ENCODE results near the gene ZNF57.
"Not testable (repeated sequence)": the region's sequence is repeated elsewhere in the genome, so short reads cannot be mapped to it uniquely, and the experiment has no call there.

ZNF57 gene

GRCh38 chr19:2900296-2901252 lies at the start of gene ZNF57:
Gene ZNF57 (plus strand): TSS chr19:2900928. CDS start chr19:2901046, 118 bp downstream.
- DNase-seq (ENCODE audit: extremely low spot score, insufficient read length, low read depth) (peak; percentile 98), FAIRE-seq (peak; percentile 98)

GRCh38 chr19:2852598-2852997 lies 48.1 kb upstream of the ZNF57 start:
- no peak for FAIRE-seq

GRCh38 chr19:2853015-2853606 lies 47.6 kb upstream of the ZNF57 start:
- FAIRE-seq: no peak
- DNase-seq (ENCODE audit: extremely low spot score, insufficient read length, low read depth): no peak

More at GRCh38 chr19:2852598-2852997, 48.1 kb upstream of the ZNF57 start:
- no peak for DNase-seq (ENCODE audit: extremely low spot score, insufficient read length, low read depth)

- FAIRE-seq (no peak), DNase-seq (ENCODE audit: extremely low spot score, insufficient read length, low read depth) (no peak)
These were observed 45.9 kb upstream of the ZNF57 start for GRCh38 chr19:2854849-2855248.

- DNase-seq (ENCODE audit: extremely low spot score, insufficient read length, low read depth) (no peak), FAIRE-seq (peak; percentile 49)
These were observed 44.2 kb upstream of the ZNF57 start for GRCh38 chr19:2856457-2857050.

GRCh38 chr19:2858864-2859263 lies 41.9 kb upstream of the ZNF57 start:
- DNase-seq (ENCODE audit: extremely low spot score, insufficient read length, low read depth) (no peak), FAIRE-seq (no peak)

- DNase-seq (ENCODE audit: extremely low spot score, insufficient read length, low read depth): no peak
- FAIRE-seq: no peak
These were observed 36.9 kb upstream of the ZNF57 start for GRCh38 chr19:2863816-2864215.

GRCh38 chr19:2865334-2866100 lies 35.2 kb upstream of the ZNF57 start:
- FAIRE-seq: no peak
- DNase-seq (ENCODE audit: extremely low spot score, insufficient read length, low read depth): no peak

GRCh38 chr19:2866495-2867024 lies 34.2 kb upstream of the ZNF57 start:
- FAIRE-seq: no peak
- DNase-seq (ENCODE audit: extremely low spot score, insufficient read length, low read depth): no peak

GRCh38 chr19:2867025-2867991 lies 33.4 kb upstream of the ZNF57 start, which contains the start of gene ZNF556:
Gene ZNF556 (plus strand): TSS chr19:2867335. CDS start chr19:2867422, 87 bp downstream.
- no peak for DNase-seq (ENCODE audit: extremely low spot score, insufficient read length, low read depth)
- no peak for FAIRE-seq

- FAIRE-seq (no peak), DNase-seq (ENCODE audit: extremely low spot score, insufficient read length, low read depth) (no peak)
These were observed 31.1 kb upstream of the ZNF57 start for GRCh38 chr19:2869618-2870017.

- FAIRE-seq; DNase-seq (ENCODE audit: extremely low spot score, insufficient read length, low read depth): not testable (repeated sequence)
These were observed 28.6 kb upstream of the ZNF57 start for GRCh38 chr19:2872175-2872574.

GRCh38 chr19:2877398-2878331 lies 23.1 kb upstream of the ZNF57 start:
- no peak for FAIRE-seq

GRCh38 chr19:2883686-2884439 lies 16.9 kb upstream of the ZNF57 start:
- DNase-seq (ENCODE audit: extremely low spot score, insufficient read length, low read depth) (no peak), FAIRE-seq (no peak)

More at GRCh38 chr19:2877398-2878331, 23.1 kb upstream of the ZNF57 start:
- DNase-seq (ENCODE audit: extremely low spot score, insufficient read length, low read depth): no peak

GRCh38 chr19:2885736-2886135 lies 15.0 kb upstream of the ZNF57 start:
- no peak for FAIRE-seq
- DNase-seq (ENCODE audit: extremely low spot score, insufficient read length, low read depth): no peak

- FAIRE-seq (peak; percentile 71), DNase-seq (ENCODE audit: extremely low spot score, insufficient read length, low read depth) (no peak)
These were observed 13.3 kb upstream of the ZNF57 start for GRCh38 chr19:2887391-2887914.
